Right lobe of liver (tissue), 4 donors: ENCODE measurements around the gene XPR1.

Experiments
- POLR2A ChIP-seq: fragments of 450-650 bp; IDR thresholded peaks from one replicate; pipeline ENCODE4 v1.6.1; 2017; ENCODE audit warnings: antibody characterized with exemption, mild to moderate bottlenecking
- TF ChIP-seq, protein P1 (sequence below), 4 donors: fragments of 200-600 bp in 3 of 4; fragments of 450-650 bp in 1 of 4; IDR thresholded peaks; one replicate each; pipeline versions ENCODE4 v1.5.1 to v1.8.0; 2016 to 2022; ENCODE audit warnings: antibody characterized with exemption in 4 of 4, mild to moderate bottlenecking in 2 of 4
- donor health status: DM: no; HTN: no; CAD: no.
- donor health status: DM: no; HTN: no; CAD: no.
- donor health status: DM: no; HTN: yes; CAD: no.

DNA sequence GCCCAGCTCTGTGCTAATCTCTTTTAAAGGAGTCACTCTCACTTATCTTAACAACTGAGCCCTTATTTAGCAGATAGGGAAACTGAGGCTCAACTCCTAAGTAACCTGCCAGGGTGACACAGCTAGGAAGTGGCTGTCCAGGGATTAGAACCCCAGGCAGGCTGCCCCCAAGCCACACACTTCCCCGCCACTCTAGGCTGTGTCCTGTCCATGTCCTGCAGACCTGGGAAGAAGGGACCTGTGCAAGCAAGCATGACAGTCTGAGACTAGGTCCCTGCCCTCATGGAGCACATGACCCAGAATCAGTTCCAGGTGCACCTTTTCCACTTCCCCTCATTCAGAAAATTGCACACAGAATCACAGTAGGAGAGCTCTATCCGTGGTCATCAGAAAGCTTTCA, 293.1 kb downstream of the XPR1 start:
- TF ChIP-seq, protein P1, sequence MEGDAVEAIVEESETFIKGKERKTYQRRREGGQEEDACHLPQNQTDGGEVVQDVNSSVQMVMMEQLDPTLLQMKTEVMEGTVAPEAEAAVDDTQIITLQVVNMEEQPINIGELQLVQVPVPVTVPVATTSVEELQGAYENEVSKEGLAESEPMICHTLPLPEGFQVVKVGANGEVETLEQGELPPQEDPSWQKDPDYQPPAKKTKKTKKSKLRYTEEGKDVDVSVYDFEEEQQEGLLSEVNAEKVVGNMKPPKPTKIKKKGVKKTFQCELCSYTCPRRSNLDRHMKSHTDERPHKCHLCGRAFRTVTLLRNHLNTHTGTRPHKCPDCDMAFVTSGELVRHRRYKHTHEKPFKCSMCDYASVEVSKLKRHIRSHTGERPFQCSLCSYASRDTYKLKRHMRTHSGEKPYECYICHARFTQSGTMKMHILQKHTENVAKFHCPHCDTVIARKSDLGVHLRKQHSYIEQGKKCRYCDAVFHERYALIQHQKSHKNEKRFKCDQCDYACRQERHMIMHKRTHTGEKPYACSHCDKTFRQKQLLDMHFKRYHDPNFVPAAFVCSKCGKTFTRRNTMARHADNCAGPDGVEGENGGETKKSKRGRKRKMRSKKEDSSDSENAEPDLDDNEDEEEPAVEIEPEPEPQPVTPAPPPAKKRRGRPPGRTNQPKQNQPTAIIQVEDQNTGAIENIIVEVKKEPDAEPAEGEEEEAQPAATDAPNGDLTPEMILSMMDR (IDR thresholded peaks at IDR 0.05) = no peak
- TF ChIP-seq POLR2A = no peak
